Measurements from ENCODE around the gene SLC29A2. TPM values are rescaled to one million over a fixed set of nuclear protein-coding genes. Genes with fewer than 3 reads are reported as not detected.
"Not testable (repeated sequence)": the region's sequence is repeated elsewhere in the genome, so short reads cannot be mapped to it uniquely, and the experiment has no call there.

Gene SLC29A2
- total and polyA plus RNA-seq, 4 donors: 1.2 to 3.3 (median 1.5) TPM

- Histone ChIP-seq H3K36me3 (ENCODE audit: control insufficient read depth in 4 of 4, insufficient read depth in 3 of 4, low read depth in 1 of 4, low read length in 3 of 4) (no peaks in the 10 kb centered on the region), H3K27ac (ENCODE audit: low read depth in 1 of 2, low read length in 2 of 2) (no peak overlapping the region), H3K27me3 (ENCODE audit: control insufficient read depth in 4 of 4, insufficient read depth in 4 of 4, low read length in 3 of 4) (no peaks in the 10 kb centered on the region), H3K9me3 (ENCODE audit: control insufficient read depth in 4 of 4, low read length in 3 of 4) (no peaks in the 10 kb centered on the region), H3K9ac (ENCODE audit: low read depth in 1 of 2, low read length in 2 of 2) (no peak overlapping the region), H3K4me3 (ENCODE audit: low read depth in 1 of 3, low read length in 3 of 3) (no peak overlapping the region), H3K4me1 (ENCODE audit: control insufficient read depth in 4 of 4, insufficient read depth in 4 of 4, low read length in 3 of 4) (peaks cover 0 to 5% (median under 1%) of the 10 kb centered on the region in 4 donors)
- peak; percentile 64 for DNase-seq (ENCODE audit: low spot score)
- 34% methylated on average over 8 of the region's 8 CpGs for WGBS
- TF ChIP-seq EGR1 (IDR thresholded peaks at IDR 0.05; ENCODE audit: low read depth in 2 of 2) (no peak), RAD21 (IDR thresholded peaks at IDR 0.05) (peak; percentile 72 to 74), CTCF (IDR thresholded peaks at IDR 0.05; ENCODE audit: low read depth, low read length, missing input control) (peak; percentile 61)
Observed at GRCh38 chr11:66388780-66389386, 17.3 kb upstream of the SLC29A2 start.

- peak; percentile 82 for DNase-seq (ENCODE audit: low spot score)
- Histone ChIP-seq H3K9me3 (ENCODE audit: control insufficient read depth in 4 of 4, low read length in 3 of 4) (no peaks in the 10 kb centered on the region), H3K36me3 (ENCODE audit: control insufficient read depth in 4 of 4, insufficient read depth in 3 of 4, low read depth in 1 of 4, low read length in 3 of 4) (no peaks in the 10 kb centered on the region), H3K9ac (ENCODE audit: low read depth in 1 of 2, low read length in 2 of 2) (no peak overlapping the region), H3K27ac (ENCODE audit: low read depth in 1 of 2, low read length in 2 of 2) (no peak overlapping the region), H3K27me3 (ENCODE audit: control insufficient read depth in 4 of 4, insufficient read depth in 4 of 4, low read length in 3 of 4) (no peaks in the 10 kb centered on the region), H3K4me1 (ENCODE audit: control insufficient read depth in 4 of 4, insufficient read depth in 4 of 4, low read length in 3 of 4) (peaks cover 0 to 5% (median under 1%) of the 10 kb centered on the region in 4 donors), H3K4me3 (ENCODE audit: low read depth in 1 of 3, low read length in 3 of 3) (peak overlapping the region in 1 of 3 donors; percentile 15)
- 9% methylated on average over 20 of the region's 20 CpGs for WGBS
- TF ChIP-seq RXRA (IDR thresholded peaks at IDR 0.05): peak in 1 of 2 donors; percentile 21
- peak; percentile 95 for TF ChIP-seq CTCF (IDR thresholded peaks at IDR 0.05; ENCODE audit: low read depth, low read length, missing input control)
- no peak for TF ChIP-seq MAX (IDR thresholded peaks at IDR 0.05)
- TF ChIP-seq RAD21 (IDR thresholded peaks at IDR 0.05): peak; percentile 75 to 84
- TF ChIP-seq NR2F2 (IDR thresholded peaks at IDR 0.05): no peak
- peak in 1 of 2 donors; percentile 52 for TF ChIP-seq HNF4A (conservative IDR thresholded peaks at IDR 0.05)
- TF ChIP-seq JUND (IDR thresholded peaks at IDR 0.05): peak in 1 of 2 donors; percentile 18
- peak; percentile 37 for TF ChIP-seq REST (IDR thresholded peaks at IDR 0.05)
Observed at GRCh38 chr11:66386171-66387069, 14.9 kb upstream of the SLC29A2 start.

- not testable (repeated sequence) for H3K4me1 ChIP-seq (ENCODE audit: control insufficient read depth in 4 of 4, insufficient read depth in 4 of 4, low read length in 3 of 4); H3K9ac ChIP-seq (ENCODE audit: low read depth in 1 of 2, low read length in 2 of 2); H3K4me3 ChIP-seq (ENCODE audit: low read depth in 1 of 3, low read length in 3 of 3); H3K36me3 ChIP-seq (ENCODE audit: control insufficient read depth in 4 of 4, insufficient read depth in 3 of 4, low read depth in 1 of 4, low read length in 3 of 4); H3K9me3 ChIP-seq (ENCODE audit: control insufficient read depth in 4 of 4, low read length in 3 of 4); H3K27me3 ChIP-seq (ENCODE audit: control insufficient read depth in 4 of 4, insufficient read depth in 4 of 4, low read length in 3 of 4); H3K27ac ChIP-seq (ENCODE audit: low read depth in 1 of 2, low read length in 2 of 2); DNase-seq (ENCODE audit: low spot score)
- WGBS: 71% methylated on average over 13 of the region's 13 CpGs
Observed at GRCh38 chr11:66384316-66384715, 12.8 kb upstream of the SLC29A2 start.

GRCh38 chr11:66380264-66380663 is 8.7 kb upstream of the SLC29A2 start:
- 29% methylated on average over 7 of the region's 7 CpGs for WGBS
- not testable (repeated sequence) for H3K9me3 ChIP-seq (ENCODE audit: control insufficient read depth in 4 of 4, low read length in 3 of 4); H3K9ac ChIP-seq (ENCODE audit: low read depth in 1 of 2, low read length in 2 of 2); H3K27me3 ChIP-seq (ENCODE audit: control insufficient read depth in 4 of 4, insufficient read depth in 4 of 4, low read length in 3 of 4); DNase-seq (ENCODE audit: low spot score); H3K36me3 ChIP-seq (ENCODE audit: control insufficient read depth in 4 of 4, insufficient read depth in 3 of 4, low read depth in 1 of 4, low read length in 3 of 4); H3K27ac ChIP-seq (ENCODE audit: low read depth in 1 of 2, low read length in 2 of 2); H3K4me1 ChIP-seq (ENCODE audit: control insufficient read depth in 4 of 4, insufficient read depth in 4 of 4, low read length in 3 of 4); H3K4me3 ChIP-seq (ENCODE audit: low read depth in 1 of 3, low read length in 3 of 3)

Data from liver (tissue), 9 donors.